Hepatocyte (in vitro differentiated cells): ENCODE data around the gene CABLES2.

Source experiments
- EZH2 ChIP-seq: fragments of 200-600 bp; sonication (generic); IDR thresholded peaks from 2 replicates; pipeline ENCODE4 v1.6.1; 2016; ENCODE audit warnings: antibody characterized with exemption, mild to moderate bottlenecking, borderline replicate concordance
- EZH2phosphoT487 ChIP-seq: fragments of 200-600 bp; sonication (generic); IDR thresholded peaks from one replicate; pipeline ENCODE4 v1.6.1; 2018; ENCODE audit warnings: antibody characterized with exemption, mild to moderate bottlenecking, low read depth, moderate library complexity; ENCODE audit not compliant: unreplicated experiment, severe bottlenecking
- TF ChIP-seq, protein P1 (sequence below): fragments of 200-600 bp; sonication (generic); IDR thresholded peaks from 2 replicates; pipeline ENCODE4 v1.5.1; 2016; ENCODE audit warnings: antibody characterized with exemption, mild to moderate bottlenecking; ENCODE audit not compliant: poor library complexity

DNA sequence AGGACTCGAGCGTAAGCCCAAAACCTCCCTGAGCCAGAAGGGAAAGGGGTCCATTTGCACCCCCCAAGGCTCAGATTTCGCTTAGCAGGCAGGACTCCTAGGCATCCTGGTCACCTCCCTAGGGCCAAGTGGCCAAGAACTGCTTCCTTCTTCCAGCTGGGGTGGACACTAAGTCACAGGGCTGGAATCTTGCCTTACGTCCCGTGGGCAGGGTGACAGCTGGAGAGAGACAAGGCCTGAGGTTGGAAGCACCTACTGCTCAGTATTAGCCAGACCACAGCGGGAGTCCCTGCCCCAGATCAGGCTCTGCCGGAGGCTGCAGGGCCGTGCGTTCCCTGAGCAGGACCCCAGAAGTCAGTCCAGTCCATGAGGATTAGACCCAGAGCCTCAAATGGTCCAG, 59.6 kb downstream of the CABLES2 start:
- TF ChIP-seq, protein P1, sequence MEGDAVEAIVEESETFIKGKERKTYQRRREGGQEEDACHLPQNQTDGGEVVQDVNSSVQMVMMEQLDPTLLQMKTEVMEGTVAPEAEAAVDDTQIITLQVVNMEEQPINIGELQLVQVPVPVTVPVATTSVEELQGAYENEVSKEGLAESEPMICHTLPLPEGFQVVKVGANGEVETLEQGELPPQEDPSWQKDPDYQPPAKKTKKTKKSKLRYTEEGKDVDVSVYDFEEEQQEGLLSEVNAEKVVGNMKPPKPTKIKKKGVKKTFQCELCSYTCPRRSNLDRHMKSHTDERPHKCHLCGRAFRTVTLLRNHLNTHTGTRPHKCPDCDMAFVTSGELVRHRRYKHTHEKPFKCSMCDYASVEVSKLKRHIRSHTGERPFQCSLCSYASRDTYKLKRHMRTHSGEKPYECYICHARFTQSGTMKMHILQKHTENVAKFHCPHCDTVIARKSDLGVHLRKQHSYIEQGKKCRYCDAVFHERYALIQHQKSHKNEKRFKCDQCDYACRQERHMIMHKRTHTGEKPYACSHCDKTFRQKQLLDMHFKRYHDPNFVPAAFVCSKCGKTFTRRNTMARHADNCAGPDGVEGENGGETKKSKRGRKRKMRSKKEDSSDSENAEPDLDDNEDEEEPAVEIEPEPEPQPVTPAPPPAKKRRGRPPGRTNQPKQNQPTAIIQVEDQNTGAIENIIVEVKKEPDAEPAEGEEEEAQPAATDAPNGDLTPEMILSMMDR = no peak
- no peak for TF ChIP-seq EZH2
- TF ChIP-seq EZH2phosphoT487 = no peak
